Suprapubic skin (tissue), 3 donors: ENCODE results near the gene COG5.

ENCODE experiments used
- CTCF ChIP-seq, 2 donors: fragments of 200-600 bp in 1 of 2; fragments of 450-650 bp in 1 of 2; sonication (generic) in 1 of 2; IDR thresholded peaks; one replicate each; pipeline ENCODE4 v1.5.1; 2016 to 2019; ENCODE audit warnings: antibody characterized with exemption in 2 of 2, mild to moderate bottlenecking in 1 of 2, moderate library complexity in 1 of 2
- EP300 ChIP-seq: sonication (generic); formaldehyde crosslinking; IDR thresholded peaks from one replicate; pipeline ENCODE4 v1.6.1; 2017; ENCODE audit warnings: antibody characterized with exemption
- POLR2A ChIP-seq, 2 donors: fragments of 450-650 bp; IDR thresholded peaks; one replicate each; pipeline ENCODE4 v1.6.1; 2017; ENCODE audit warnings: antibody characterized with exemption in 2 of 2, mild to moderate bottlenecking in 2 of 2, moderate library complexity in 2 of 2

GRCh38 chr7:107564553-107565298, 1.0 kb upstream of the COG5 start:
- TF ChIP-seq CTCF (IDR thresholded peaks at IDR 0.05) (no peak), POLR2A (IDR thresholded peaks at IDR 0.05) (no peak), EP300 (no peak)
